Measurements from ENCODE around the gene ELP4.

The ELP4 gene

DNA sequence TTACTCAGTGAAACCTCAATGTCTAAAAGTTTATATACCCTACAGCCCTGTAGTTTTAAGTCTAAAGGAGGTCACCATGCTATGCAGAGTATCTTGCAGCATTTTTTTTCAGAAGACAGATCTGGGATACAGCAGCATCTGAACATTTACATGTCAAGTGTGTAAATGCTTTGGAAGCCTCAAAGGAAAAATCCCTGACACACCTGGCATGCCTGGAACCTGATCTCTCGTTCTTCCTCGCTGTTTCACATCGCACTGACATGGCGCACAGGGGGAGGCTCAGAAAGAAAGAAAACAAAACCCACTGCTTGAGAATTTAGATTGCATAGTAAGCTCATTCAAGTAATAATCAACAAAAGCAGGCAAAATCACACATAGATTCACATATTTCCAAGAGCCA, 270.5 kb downstream of the ELP4 start:
- no peak for DNase-seq (ENCODE audit: low read depth)

GRCh38 chr11:31780480-31780971, 271.0 kb downstream of the ELP4 start:
- no peak for DNase-seq (ENCODE audit: low read depth)

DNA sequence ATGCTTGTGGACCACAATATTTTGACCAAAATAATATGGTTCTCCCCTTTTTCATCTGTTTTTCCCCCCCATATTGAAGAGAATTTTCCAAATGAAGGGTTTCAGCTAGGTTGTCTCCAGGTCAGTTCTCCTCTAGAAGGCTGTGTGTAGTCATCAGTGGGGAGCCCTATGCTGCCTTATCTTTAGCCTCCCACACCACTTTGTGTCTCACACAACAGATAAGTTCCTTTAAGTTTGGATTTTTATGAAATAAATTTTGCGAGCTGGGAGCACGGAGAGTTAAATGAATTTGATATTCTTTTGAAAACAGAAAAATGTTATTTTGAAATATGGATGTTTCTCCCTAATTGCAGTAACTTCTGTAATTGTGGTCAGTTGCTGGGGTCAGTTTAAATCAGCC, 272.7 kb downstream of the ELP4 start:
- DNase-seq (ENCODE audit: low read depth) = no peak

GRCh38 chr11:31783252-31783651, 273.7 kb downstream of the ELP4 start:
- no peak for DNase-seq (ENCODE audit: low read depth)

GRCh38 chr11:31784611-31785010, 275.0 kb downstream of the ELP4 start:
- DNase-seq (ENCODE audit: low read depth) = no peak

DNA sequence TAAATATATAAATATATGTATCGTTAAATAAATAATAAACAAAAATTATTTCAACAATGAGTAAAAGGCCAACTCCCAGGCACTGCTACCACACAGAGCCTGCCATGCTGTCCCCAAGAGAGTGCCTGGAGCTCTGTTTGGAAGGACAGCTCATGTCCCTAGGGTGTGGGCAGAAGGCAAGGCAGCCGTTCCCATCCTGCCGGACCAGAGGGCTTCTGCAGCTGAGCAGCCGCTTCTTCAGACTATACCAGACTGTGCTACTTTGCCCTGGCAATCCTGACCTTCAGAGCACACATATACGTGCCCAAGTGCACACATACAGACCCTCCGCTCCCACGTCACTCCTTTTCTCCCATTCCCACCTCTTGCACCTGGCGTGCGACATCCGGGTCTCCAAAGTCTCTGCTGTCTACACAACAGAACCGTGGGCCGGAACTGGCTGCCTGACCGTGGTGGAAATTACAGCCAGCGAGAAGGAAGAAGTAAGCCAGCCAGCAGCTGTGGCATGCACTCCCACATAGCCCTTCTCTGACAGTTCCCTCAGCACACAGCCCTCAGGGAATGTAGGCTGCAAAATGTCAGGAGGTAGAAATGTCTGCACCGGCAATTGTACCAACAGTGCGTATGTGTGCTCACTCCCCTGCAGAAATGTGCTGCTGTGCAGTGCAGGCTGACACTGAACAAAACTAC, 277.6 kb downstream of the ELP4 start:
- no peak for DNase-seq (ENCODE audit: low read depth)

GRCh38 chr11:31788085-31788484, 278.5 kb downstream of the ELP4 start:
- DNase-seq (ENCODE audit: low read depth) = no peak

DNA sequence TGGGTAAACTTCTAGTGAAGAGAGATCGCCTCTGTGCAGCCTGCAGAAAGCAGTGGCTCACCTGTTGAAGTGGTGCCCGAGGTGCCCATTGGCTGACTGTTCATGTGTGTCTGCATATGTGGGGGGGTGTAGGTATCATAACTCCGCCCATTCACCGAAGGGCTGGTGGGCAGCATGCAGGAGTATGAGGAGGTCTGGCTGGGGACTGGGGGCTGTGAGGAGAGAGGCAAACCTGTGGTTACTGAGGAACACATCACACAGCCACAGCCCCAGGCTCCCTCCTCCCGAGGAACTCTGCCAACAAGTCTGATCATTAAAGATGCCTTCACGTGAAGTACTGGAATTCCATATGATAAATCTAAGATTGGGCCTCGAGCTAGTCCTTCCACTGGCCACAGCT, 281.1 kb downstream of the ELP4 start:
- no peak for DNase-seq (ENCODE audit: low read depth)

- DNase-seq (ENCODE audit: low read depth) = no peak
Observed at GRCh38 chr11:31792036-31792435, 282.5 kb downstream of the ELP4 start.

- DNase-seq (ENCODE audit: low read depth) = no peak
Observed at GRCh38 chr11:31792456-31792855, 282.9 kb downstream of the ELP4 start.

DNA sequence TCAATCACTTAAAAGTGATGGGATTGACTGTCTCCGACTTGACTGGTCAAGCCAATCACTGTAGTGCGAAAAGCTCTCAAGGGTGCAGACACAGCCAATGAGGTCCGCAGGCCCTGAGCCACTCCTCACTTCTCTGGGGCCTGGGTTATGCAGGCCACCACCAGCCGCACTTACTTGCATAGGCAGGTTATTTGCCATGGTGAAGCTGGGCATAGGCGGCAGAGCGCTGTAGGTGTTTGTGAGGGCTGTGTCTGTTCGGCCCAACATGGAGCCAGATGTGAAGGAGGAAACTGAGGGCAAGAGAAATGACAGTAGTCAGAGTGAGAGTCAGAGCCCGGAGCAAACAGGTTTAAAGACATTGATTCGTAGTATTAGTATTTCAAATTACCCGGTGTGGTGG, 283.7 kb downstream of the ELP4 start:
- DNase-seq (ENCODE audit: low read depth) = no peak

- DNase-seq (ENCODE audit: low read depth) = no peak
Observed at GRCh38 chr11:31794548-31794947, 285.0 kb downstream of the ELP4 start.

- no peak for DNase-seq (ENCODE audit: low read depth)
Observed at GRCh38 chr11:31795706-31796498, 286.3 kb downstream of the ELP4 start.

DNA sequence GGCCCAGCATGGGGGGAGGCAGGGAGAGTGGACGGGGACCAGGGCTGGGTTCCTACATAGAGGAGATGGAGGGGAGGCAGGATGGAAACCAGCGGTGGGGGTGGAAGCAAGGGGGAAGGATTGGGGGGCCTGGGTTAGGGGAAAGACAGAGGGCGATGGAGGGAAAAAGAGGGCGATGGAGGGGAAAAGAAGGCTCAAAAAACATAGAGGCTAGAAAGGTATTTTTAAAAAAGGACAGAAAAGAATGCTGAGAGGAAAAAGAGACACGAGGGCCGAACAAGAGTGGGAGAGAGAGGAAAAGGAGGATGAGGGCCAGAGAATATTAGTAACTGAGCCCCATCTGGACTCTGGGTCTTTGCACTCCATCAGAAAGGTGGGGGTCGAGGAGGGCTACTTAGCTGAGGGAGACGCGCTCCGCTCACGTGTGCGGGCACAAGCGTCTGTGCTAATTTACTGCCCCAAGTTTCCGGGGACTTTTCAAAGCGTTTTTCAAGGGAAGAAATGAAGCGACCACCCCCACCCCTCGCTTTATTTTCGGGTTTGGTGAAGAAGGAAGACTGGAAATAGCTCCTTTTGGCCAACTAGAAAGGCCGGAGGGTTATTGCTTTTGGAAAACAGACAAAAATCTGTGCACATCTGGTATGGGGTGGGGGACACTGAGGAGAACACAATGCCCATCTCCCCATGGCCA, 287.1 kb downstream of the ELP4 start:
- no peak for DNase-seq (ENCODE audit: low read depth)

GRCh38 chr11:31797190-31798056, 287.9 kb downstream of the ELP4 start:
- no peak for DNase-seq (ENCODE audit: low read depth)

- DNase-seq (ENCODE audit: low read depth) = no peak
Observed at GRCh38 chr11:31798057-31798553, 288.5 kb downstream of the ELP4 start.

GRCh38 chr11:31798554-31799434, 289.2 kb downstream of the ELP4 start:
- DNase-seq (ENCODE audit: low read depth) = no peak

- no peak for DNase-seq (ENCODE audit: low read depth)
Observed at GRCh38 chr11:31799435-31800397, 290.1 kb downstream of the ELP4 start.
